ENCODE results near the gene SRGAP1. TPM values are rescaled to one million over a fixed set of nuclear protein-coding genes. Genes with fewer than 3 reads are reported as not detected.
"Not testable (repeated sequence)": the region's sequence is repeated elsewhere in the genome, so short reads cannot be mapped to it uniquely, and the experiment has no call there.

SRGAP1 gene
- polyA plus RNA-seq, 10 donors = 4.7 to 8.5 (median 6.8) TPM

GRCh38 chr12:64194333-64195149 is 350.0 kb downstream of the SRGAP1 start:
- no peak for DNase-seq

GRCh38 chr12:64195841-64196240 is 351.3 kb downstream of the SRGAP1 start:
- DNase-seq = not testable (repeated sequence)

GRCh38 chr12:64203036-64203435 is 358.5 kb downstream of the SRGAP1 start:
- DNase-seq = no peak

- no peak for DNase-seq
Measured at GRCh38 chr12:64203775-64204174, 359.3 kb downstream of the SRGAP1 start.

GRCh38 chr12:64205542-64205941 is 361.0 kb downstream of the SRGAP1 start:
- no peak for DNase-seq

- DNase-seq = no peak
Measured at GRCh38 chr12:64207453-64207852, 363.0 kb downstream of the SRGAP1 start.

Other genes starting within 250 kb of the SRGAP1 start
- gene DPY19L2, start 176.2 kb upstream of the SRGAP1 start, polyA plus RNA-seq (ENCODE audit: insufficient read length in 10 of 10) = 10 to 100 TPM in 4 of 10 donors, 1 to 10 TPM in 6; 4.6 to 15.0 (median 8.0) TPM
- gene RXYLT1, start 64.8 kb upstream of the SRGAP1 start, polyA plus RNA-seq (ENCODE audit: insufficient read length in 10 of 10) = 10 to 100 TPM; 16.9 to 22.9 (median 18.4) TPM